Caco-2 (cell line): ENCODE data around the gene TRAPPC2. TPM values are rescaled to one million over a fixed set of nuclear protein-coding genes. Genes with fewer than 3 reads are reported as not detected.

Source experiments
- BruUV-seq: library from RNA; stranded (reverse); fragments of 400-500 nt; replicated peaks from 2 replicates; lab custom pipeline; 2021; lab: Mats Ljungman, UMichigan
- CTCF ChIA-PET: fragments of 300-600 bp; sonication (Branson Sonifier 250); formaldehyde crosslinking; loops from one replicate; lab custom pipeline; 2022; ENCODE audit warnings: antibody characterized with exemption; lab: Charles Lee
- POLR2A ChIA-PET: fragments of 300-600 bp; sonication (Branson Sonifier 250); formaldehyde crosslinking; loops from one replicate; lab custom pipeline; 2022; ENCODE audit warnings: antibody characterized with exemption; lab: Charles Lee
- DNase-seq, 2 experiments: peaks; one replicate each; pipeline versions ENCODE4 v3.0.0 to v3.0.0-alpha.2; 2020 to 2022
- H3K27me3 ChIP-seq: replicated peaks from 2 replicates; pipeline ENCODE4 v1.6.0; 2011; ENCODE audit warnings: low read length; ENCODE audit not compliant: control insufficient read depth, insufficient read depth
- H3K36me3 ChIP-seq: 2 replicates; pipeline ENCODE4 v1.5.1; 2011; ENCODE audit warnings: low read length; ENCODE audit not compliant: control insufficient read depth, insufficient read depth
- H3K4me1 ChIP-seq: fragments of 250-450 bp; sonication (Bioruptor Pico); 2 replicates; pipeline ENCODE4 v1.5.1; 2020; ENCODE audit warnings: mild to moderate bottlenecking
- H3K4me3 ChIP-seq: 2 replicates; pipeline ENCODE4 v1.5.1; 2011; ENCODE audit warnings: low read depth, mild to moderate bottlenecking, control low read depth, low read length
- H3K9me3 ChIP-seq: fragments of 250-450 bp; sonication (Bioruptor Pico); 2 replicates; pipeline ENCODE4 v1.5.1; 2020; ENCODE audit warnings: mild to moderate bottlenecking, moderate library complexity
- H3K27ac Mint-ChIP-seq: one replicate; pipeline ENCODE4 v1.8.0; 2022; ENCODE audit warnings: mixed read lengths; ENCODE audit not compliant: unreplicated experiment
- H3K27me3 Mint-ChIP-seq: one replicate; pipeline ENCODE4 v1.8.0; 2022; ENCODE audit warnings: mixed read lengths; ENCODE audit not compliant: insufficient read depth, unreplicated experiment
- H3K36me3 Mint-ChIP-seq: one replicate; pipeline ENCODE4 v1.8.0; 2022; ENCODE audit warnings: mild to moderate bottlenecking, mixed read lengths; ENCODE audit not compliant: insufficient read depth, unreplicated experiment
- H3K4me1 Mint-ChIP-seq: one replicate; pipeline ENCODE4 v1.8.0; 2022; ENCODE audit warnings: low read depth, mixed read lengths; ENCODE audit not compliant: unreplicated experiment
- H3K4me3 Mint-ChIP-seq: one replicate; pipeline ENCODE4 v1.8.0; 2022; ENCODE audit warnings: mild to moderate bottlenecking, moderate library complexity, mixed read lengths; ENCODE audit not compliant: unreplicated experiment
- H3K9me3 Mint-ChIP-seq: one replicate; pipeline ENCODE4 v1.8.0; 2022; ENCODE audit warnings: mixed read lengths; ENCODE audit not compliant: unreplicated experiment
- intact Hi-C: fragments of 100-400 bp; cut with micrococcal nuclease; formaldehyde crosslinking; loops from one replicate; pipeline ENCODE4 v1.10.0; 2022; ENCODE audit not compliant: unreplicated experiment
- total RNA-seq: library from RNA; stranded (reverse); gene quantifications from 2 replicates; pipeline ENCODE4 v1.2.3, GENCODE V29; 2022
- TF ChIP-seq, protein P1 (sequence below), 2 experiments: fragments of 200-600 bp in 1 of 2; IDR thresholded peaks; 1 replicate in 1 of 2; 2 replicates in 1 of 2; pipeline versions ENCODE4 v1.5.1 to v1.8.0; 2011 to 2022; ENCODE audit warnings: antibody characterized with exemption in 1 of 2, control low read depth in 1 of 2, inconsistent platforms in 1 of 2, low read depth in 1 of 2, low read length in 1 of 2, mild to moderate bottlenecking in 1 of 2, moderate library complexity in 1 of 2; ENCODE audit not compliant: insufficient read depth in 1 of 2, severe bottlenecking in 1 of 2, unreplicated experiment in 1 of 2

The TRAPPC2 gene
- total RNA-seq, 1 experiment from 2014 or later = 19.3 TPM

DNA sequence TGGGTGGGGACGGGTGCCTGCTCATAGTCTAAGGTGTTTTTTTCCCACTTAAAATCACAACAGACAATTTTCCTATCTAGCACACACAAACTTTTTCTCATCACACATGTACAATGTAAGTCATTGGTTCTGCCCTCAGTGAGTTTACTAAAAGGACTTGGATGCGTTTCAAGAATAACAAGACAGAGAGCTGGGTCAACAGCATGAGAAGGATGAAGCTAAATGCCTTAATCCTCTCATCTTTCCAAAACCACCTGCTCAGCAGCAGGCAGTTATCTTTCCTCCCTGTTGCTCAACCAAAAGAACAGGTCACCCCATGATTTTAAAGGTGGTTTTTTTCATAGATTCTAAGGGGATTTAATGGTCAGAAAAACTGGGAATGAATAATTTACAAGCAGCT is 40.3 kb upstream of the TRAPPC2 start:
- H3K4me3 ChIP-seq = no peak overlapping the region
- BruUV-seq = no TSS peak
- Mint-ChIP-seq H3K27ac (no peak overlapping the region), H3K9me3 (no peaks in the 10 kb centered on the region), H3K36me3 (peaks cover 33% of the 10 kb centered on the region), H3K4me1 (no peaks in the 10 kb centered on the region), H3K4me3 (no peak overlapping the region), H3K27me3 (no peaks in the 10 kb centered on the region)
- no peaks in the 10 kb centered on the region for H3K9me3 ChIP-seq
- TF ChIP-seq, protein P1, sequence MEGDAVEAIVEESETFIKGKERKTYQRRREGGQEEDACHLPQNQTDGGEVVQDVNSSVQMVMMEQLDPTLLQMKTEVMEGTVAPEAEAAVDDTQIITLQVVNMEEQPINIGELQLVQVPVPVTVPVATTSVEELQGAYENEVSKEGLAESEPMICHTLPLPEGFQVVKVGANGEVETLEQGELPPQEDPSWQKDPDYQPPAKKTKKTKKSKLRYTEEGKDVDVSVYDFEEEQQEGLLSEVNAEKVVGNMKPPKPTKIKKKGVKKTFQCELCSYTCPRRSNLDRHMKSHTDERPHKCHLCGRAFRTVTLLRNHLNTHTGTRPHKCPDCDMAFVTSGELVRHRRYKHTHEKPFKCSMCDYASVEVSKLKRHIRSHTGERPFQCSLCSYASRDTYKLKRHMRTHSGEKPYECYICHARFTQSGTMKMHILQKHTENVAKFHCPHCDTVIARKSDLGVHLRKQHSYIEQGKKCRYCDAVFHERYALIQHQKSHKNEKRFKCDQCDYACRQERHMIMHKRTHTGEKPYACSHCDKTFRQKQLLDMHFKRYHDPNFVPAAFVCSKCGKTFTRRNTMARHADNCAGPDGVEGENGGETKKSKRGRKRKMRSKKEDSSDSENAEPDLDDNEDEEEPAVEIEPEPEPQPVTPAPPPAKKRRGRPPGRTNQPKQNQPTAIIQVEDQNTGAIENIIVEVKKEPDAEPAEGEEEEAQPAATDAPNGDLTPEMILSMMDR (IDR thresholded peaks at IDR 0.05; ENCODE audit: insufficient read depth in 1 of 2, low read depth in 1 of 2, low read length in 1 of 2, severe bottlenecking in 1 of 2, unreplicated experiment in 1 of 2) = no peak
- no peak for DNase-seq
- ChIA-PET POLR2A (no interaction called here), CTCF (no interaction called here)
- no peaks in the 10 kb centered on the region for H3K4me1 ChIP-seq
- no peaks in the 10 kb centered on the region; the same call in 1 of the 2 replicates for H3K36me3 ChIP-seq
- intact Hi-C loops = no loop called here
- H3K27me3 ChIP-seq = no peaks in the 10 kb centered on the region

DNA sequence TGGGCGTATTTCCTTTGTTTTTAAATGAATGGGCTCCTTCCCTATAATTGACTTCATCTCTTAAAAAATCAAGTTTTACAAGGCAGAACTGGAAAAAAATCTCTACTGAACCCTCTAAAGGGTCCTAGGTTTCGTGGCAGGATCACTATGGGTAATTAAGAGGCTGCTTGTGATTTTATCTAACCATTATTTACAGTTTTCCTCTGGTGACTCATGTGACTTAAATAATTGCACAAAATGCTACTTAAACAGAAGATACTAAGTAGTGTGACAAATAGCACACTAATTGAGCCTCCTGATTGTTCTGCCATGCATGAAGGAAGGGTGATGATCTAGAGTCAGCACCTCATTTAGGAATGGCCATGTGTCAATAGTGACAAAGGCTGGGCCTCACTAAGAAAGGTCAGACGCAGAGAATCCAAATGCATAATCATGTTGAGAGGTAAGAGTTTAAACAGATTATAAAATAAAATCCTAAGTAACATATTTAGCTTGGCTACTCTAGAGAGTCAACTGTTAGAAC is 35.7 kb upstream of the TRAPPC2 start:
- DNase-seq = no peak
- Histone ChIP-seq H3K4me3 (no peak overlapping the region), H3K36me3 (no peaks in the 10 kb centered on the region), H3K9me3 (no peaks in the 10 kb centered on the region), H3K4me1 (no peaks in the 10 kb centered on the region), H3K27me3 (no peaks in the 10 kb centered on the region)
- H3K9me3 Mint-ChIP-seq = no peaks in the 10 kb centered on the region
- H3K27me3 Mint-ChIP-seq = no peaks in the 10 kb centered on the region
- no peaks in the 10 kb centered on the region for H3K4me1 Mint-ChIP-seq
- BruUV-seq = no TSS peak
- no peak overlapping the region for H3K4me3 Mint-ChIP-seq
- intact Hi-C loops = no loop called here
- ChIA-PET POLR2A (no interaction called here), CTCF (no interaction called here)
- peaks cover 71% of the 10 kb centered on the region for H3K36me3 Mint-ChIP-seq
- TF ChIP-seq, protein P1 (IDR thresholded peaks at IDR 0.05; ENCODE audit: insufficient read depth in 1 of 2, low read depth in 1 of 2, low read length in 1 of 2, severe bottlenecking in 1 of 2, unreplicated experiment in 1 of 2) = no peak
- H3K27ac Mint-ChIP-seq = no peak overlapping the region

DNA sequence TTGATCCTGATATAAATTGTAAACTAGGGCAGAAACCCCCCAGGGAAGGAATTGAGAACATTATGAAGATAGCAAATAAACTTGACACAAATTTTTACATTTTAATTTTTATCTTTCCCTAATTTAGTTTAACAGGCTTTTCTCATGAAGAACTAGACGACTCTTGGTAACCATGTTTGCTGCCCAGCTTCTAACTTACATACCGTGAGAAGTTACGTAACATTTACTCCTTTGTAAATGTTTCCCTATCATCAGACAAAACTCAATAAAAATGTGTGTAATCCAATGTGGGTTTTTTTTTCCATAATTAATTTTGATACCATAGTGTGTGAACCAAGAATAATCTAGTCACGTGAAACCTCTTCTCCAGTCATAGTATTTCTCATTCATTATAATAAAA is 34.5 kb upstream of the TRAPPC2 start:
- DNase-seq = no peak
- TF ChIP-seq, protein P1 (IDR thresholded peaks at IDR 0.05; ENCODE audit: insufficient read depth in 1 of 2, low read depth in 1 of 2, low read length in 1 of 2, severe bottlenecking in 1 of 2, unreplicated experiment in 1 of 2) = no peak
- Histone ChIP-seq H3K4me1 (no peaks in the 10 kb centered on the region), H3K27me3 (no peaks in the 10 kb centered on the region), H3K9me3 (no peaks in the 10 kb centered on the region), H3K36me3 (no peaks in the 10 kb centered on the region), H3K4me3 (no peak overlapping the region)
- CTCF ChIA-PET = no interaction called here
- no peaks in the 10 kb centered on the region for H3K9me3 Mint-ChIP-seq
- intact Hi-C loops = no loop called here
- H3K36me3 Mint-ChIP-seq = peaks cover 69% of the 10 kb centered on the region
- H3K27me3 Mint-ChIP-seq = no peaks in the 10 kb centered on the region
- no TSS peak for BruUV-seq
- H3K27ac Mint-ChIP-seq = no peak overlapping the region
- POLR2A ChIA-PET = no interaction called here
- no peak overlapping the region for H3K4me3 Mint-ChIP-seq
- H3K4me1 Mint-ChIP-seq = no peaks in the 10 kb centered on the region
